ENCODE results near the gene ANKRD55. TPM values are rescaled to one million over a fixed set of nuclear protein-coding genes. Genes with fewer than 3 reads are reported as not detected.

ANKRD55 gene
- total RNA-seq, 6 donors from 2014 or later, result 0.23 to 1.7 (median 0.98) TPM; not detected in 1

DNA sequence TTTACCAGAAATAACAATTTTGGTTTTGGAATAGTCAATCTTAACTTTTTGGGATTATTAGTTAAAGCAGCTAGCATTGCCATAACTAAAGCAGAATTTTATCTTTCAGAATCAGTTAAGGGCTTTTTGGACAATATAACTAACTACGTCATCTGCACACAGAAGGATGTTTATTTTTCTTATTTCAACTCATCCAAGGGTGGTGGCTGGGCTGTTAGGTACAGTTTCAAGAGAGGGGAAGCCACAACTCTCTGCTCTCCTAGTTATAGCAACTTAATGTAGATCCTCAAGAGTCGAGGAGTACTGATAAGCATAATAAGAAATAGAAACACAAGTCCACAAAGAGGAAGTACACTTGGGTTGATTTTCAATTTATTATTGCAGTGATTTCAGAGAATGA lies 65.6 kb downstream of the ANKRD55 start:
- no peak for DNase-seq
- no peak overlapping the region for H3K27ac ChIP-seq
- H3K27me3 ChIP-seq, result no peaks in the 10 kb centered on the region
- H3K4me1 ChIP-seq, result peaks cover 5 to 27% (median 11%) of the 10 kb centered on the region in 4 donors
- ATAC-seq (ENCODE audit: low FRiP score in 2 of 2), result no peak
- 22 to 25% methylated on average over 2 of the region's 2 CpGs for WGBS, 2 donors
- no peaks in the 10 kb centered on the region for H3K36me3 ChIP-seq
- TF ChIP-seq EP300 (IDR thresholded peaks at IDR 0.05) (no peak), POLR2AphosphoS5 (IDR thresholded peaks at IDR 0.05) (no peak), POLR2A (IDR thresholded peaks at IDR 0.05) (no peak)
- TF ChIP-seq, protein P1, sequence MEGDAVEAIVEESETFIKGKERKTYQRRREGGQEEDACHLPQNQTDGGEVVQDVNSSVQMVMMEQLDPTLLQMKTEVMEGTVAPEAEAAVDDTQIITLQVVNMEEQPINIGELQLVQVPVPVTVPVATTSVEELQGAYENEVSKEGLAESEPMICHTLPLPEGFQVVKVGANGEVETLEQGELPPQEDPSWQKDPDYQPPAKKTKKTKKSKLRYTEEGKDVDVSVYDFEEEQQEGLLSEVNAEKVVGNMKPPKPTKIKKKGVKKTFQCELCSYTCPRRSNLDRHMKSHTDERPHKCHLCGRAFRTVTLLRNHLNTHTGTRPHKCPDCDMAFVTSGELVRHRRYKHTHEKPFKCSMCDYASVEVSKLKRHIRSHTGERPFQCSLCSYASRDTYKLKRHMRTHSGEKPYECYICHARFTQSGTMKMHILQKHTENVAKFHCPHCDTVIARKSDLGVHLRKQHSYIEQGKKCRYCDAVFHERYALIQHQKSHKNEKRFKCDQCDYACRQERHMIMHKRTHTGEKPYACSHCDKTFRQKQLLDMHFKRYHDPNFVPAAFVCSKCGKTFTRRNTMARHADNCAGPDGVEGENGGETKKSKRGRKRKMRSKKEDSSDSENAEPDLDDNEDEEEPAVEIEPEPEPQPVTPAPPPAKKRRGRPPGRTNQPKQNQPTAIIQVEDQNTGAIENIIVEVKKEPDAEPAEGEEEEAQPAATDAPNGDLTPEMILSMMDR (IDR thresholded peaks at IDR 0.05), result no peak
- H3K9me3 ChIP-seq, result no peaks in the 10 kb centered on the region
- H3K4me3 ChIP-seq, result no peak overlapping the region

DNA sequence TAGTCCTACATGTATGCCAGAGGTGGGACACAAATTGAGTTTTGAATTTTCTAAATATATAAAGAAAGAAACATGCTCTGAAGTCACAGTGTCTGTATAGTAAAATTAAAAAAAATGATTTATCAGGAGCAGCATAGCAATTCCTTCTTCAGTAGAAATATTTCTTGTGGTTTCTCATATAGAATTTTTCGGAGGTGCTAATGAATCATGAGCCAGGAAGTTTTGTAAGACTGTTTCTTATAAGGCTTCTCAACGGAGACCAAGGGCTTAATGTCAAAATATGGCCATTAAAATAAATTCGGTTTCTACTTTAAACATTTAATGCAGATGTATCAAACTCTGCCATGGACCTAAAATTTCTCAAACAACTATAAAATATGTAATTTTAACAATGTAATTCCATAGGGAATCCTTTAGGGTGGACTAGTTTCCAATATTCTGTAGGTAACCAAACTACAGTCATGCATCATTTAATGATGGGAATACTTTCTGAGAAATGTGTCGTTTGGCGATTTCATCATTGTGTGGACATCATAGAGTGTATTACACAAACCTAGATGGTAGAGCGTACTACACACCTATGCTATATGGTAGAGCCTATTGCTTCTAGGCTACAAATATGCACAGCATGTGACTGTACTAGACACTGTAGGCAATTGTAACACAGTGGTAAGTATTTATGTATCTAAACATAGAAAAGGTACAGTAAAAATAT lies 66.3 kb downstream of the ANKRD55 start:
- Histone ChIP-seq H3K36me3 (no peaks in the 10 kb centered on the region), H3K27ac (peak overlapping the region in 1 of 4 donors; percentile 16), H3K4me1 (peaks cover 5 to 27% (median 11%) of the 10 kb centered on the region in 4 donors), H3K9me3 (no peaks in the 10 kb centered on the region), H3K4me3 (no peak overlapping the region), H3K27me3 (no peaks in the 10 kb centered on the region)
- DNase-seq, result no peak
- no peak for ATAC-seq (ENCODE audit: low FRiP score in 2 of 2)
- TF ChIP-seq, protein P1 (IDR thresholded peaks at IDR 0.05), result no peak
- TF ChIP-seq EP300 (IDR thresholded peaks at IDR 0.05) (no peak), POLR2A (IDR thresholded peaks at IDR 0.05) (no peak), POLR2AphosphoS5 (IDR thresholded peaks at IDR 0.05) (no peak)
- WGBS, 2 donors, result 69 to 81% methylated on average over 6 of the region's 6 CpGs

DNA sequence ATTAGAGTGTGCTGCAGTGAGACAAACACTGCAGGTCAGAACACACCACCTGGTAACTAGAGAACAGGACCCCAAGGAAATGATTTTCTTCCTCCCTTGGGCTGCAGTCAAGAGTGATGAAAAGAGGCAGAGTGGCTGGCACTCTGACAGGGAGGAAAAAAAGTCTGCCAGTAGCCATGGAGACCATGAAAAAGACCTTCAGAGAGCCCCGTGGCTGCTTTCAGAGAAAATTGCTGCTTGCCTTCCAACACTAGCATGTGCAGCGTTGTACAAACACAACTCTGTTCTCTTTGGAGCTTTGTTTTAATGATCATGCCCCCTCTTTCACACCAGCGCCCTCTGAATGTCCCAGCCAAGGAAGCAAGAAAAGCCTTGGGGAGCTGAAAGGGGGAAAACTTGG lies 68.8 kb downstream of the ANKRD55 start:
- no peak for DNase-seq
- Histone ChIP-seq H3K9me3 (no peaks in the 10 kb centered on the region), H3K27ac (no peak overlapping the region), H3K4me3 (no peak overlapping the region), H3K36me3 (no peaks in the 10 kb centered on the region), H3K4me1 (peaks cover 11 to 30% (median 15%) of the 10 kb centered on the region in 4 donors), H3K27me3 (no peaks in the 10 kb centered on the region)
- ATAC-seq (ENCODE audit: low FRiP score in 2 of 2), result no peak
- 47 to 60% methylated on average over 3 of the region's 3 CpGs for WGBS, 2 donors
- no peak for TF ChIP-seq EP300 (IDR thresholded peaks at IDR 0.05)
- TF ChIP-seq POLR2A (IDR thresholded peaks at IDR 0.05), result no peak
- TF ChIP-seq, protein P1 (IDR thresholded peaks at IDR 0.05), result no peak
- TF ChIP-seq POLR2AphosphoS5 (IDR thresholded peaks at IDR 0.05), result no peak

DNA sequence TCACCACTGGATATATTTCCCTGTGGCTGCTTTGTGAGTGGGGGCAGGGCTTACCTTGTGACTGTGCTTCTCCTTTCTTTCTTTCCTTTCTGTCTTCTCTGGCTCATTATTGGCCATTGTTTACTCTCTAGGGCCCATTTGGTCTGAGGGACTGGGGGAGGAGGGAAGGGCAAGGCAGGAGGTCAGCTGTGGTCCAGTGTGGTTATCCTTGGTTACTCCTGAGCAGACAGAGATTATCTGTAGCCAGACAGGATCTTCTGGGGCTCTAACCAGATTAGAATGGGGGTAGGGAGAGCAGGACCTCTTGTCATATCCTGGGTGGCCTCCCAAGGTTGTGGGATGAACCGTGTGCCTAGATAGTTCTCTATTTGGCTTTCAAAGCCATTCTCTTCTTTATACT lies 71.2 kb downstream of the ANKRD55 start:
- peak overlapping the region in 1 of 4 donors; percentile 44 for H3K27ac ChIP-seq
- H3K27me3 ChIP-seq, result no peaks in the 10 kb centered on the region
- ATAC-seq (ENCODE audit: low FRiP score in 2 of 2), result no peak
- peaks cover 15 to 26% (median 19%) of the 10 kb centered on the region in 4 donors for H3K4me1 ChIP-seq
- no peak overlapping the region for H3K4me3 ChIP-seq
- TF ChIP-seq POLR2A (IDR thresholded peaks at IDR 0.05), result no peak
- TF ChIP-seq, protein P1 (IDR thresholded peaks at IDR 0.05), result no peak
- no peak for TF ChIP-seq POLR2AphosphoS5 (IDR thresholded peaks at IDR 0.05)
- TF ChIP-seq EP300 (IDR thresholded peaks at IDR 0.05), result no peak
- DNase-seq, result no peak
- no peaks in the 10 kb centered on the region for H3K9me3 ChIP-seq
- 57 to 71% methylated on average over 1 of the region's 1 CpG for WGBS, 2 donors
- H3K36me3 ChIP-seq, result no peaks in the 10 kb centered on the region

DNA sequence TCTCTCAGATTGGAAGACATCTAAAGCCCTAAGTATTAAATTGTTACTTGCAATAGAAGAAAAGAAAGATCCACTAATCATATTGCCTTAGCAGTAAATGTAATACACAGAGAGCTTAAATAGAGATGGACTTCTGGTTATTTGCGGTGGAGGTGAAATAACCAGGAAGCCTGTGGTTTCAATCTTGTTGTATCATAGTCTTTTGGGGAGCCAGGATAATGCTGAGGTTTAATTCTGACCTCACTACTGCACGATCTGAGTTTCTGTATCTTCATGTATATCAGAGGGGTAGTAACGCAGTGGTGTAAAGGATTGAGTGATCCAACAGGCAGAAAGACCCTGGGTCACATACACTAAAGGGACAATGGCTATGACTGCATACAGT lies 71.7 kb downstream of the ANKRD55 start:
- Histone ChIP-seq H3K36me3 (no peaks in the 10 kb centered on the region), H3K4me3 (no peak overlapping the region), H3K4me1 (peaks cover 18 to 29% (median 24%) of the 10 kb centered on the region in 4 donors), H3K27ac (peak overlapping the region in 1 of 4 donors; percentile 44), H3K27me3 (no peaks in the 10 kb centered on the region), H3K9me3 (no peaks in the 10 kb centered on the region)
- ATAC-seq (ENCODE audit: low FRiP score in 2 of 2) (no peak), DNase-seq (no peak)
- WGBS, 2 donors, result 72 to 87% methylated on average over 3 of the region's 3 CpGs
- TF ChIP-seq EP300 (IDR thresholded peaks at IDR 0.05) (no peak), POLR2AphosphoS5 (IDR thresholded peaks at IDR 0.05) (no peak)
- TF ChIP-seq, protein P1 (IDR thresholded peaks at IDR 0.05), result no peak
